PC-3 (cell line): ENCODE measurements around the gene MEPCE. TPM values are rescaled to one million over a fixed set of nuclear protein-coding genes. Genes with fewer than 3 reads are reported as not detected.

ENCODE experiments used
- ATAC-seq: fragments of 200-7000 bp; cut with Tn5 transposase; 2 replicates; pipeline ENCODE4 v1.9.1; 2020; ENCODE audit warnings: mild to moderate bottlenecking, moderate library complexity
- BruUV-seq: library from RNA; stranded (reverse); fragments of 400-500 nt; replicated peaks from 2 replicates; lab custom pipeline; 2021; lab: Mats Ljungman, UMichigan
- CTCF ChIA-PET: fragments of 300-600 bp; sonication (Branson Sonifier 250); formaldehyde crosslinking; loops from one replicate; lab custom pipeline; 2022; ENCODE audit warnings: antibody characterized with exemption; lab: Charles Lee
- POLR2A ChIA-PET: fragments of 300-600 bp; sonication (Branson Sonifier 250); formaldehyde crosslinking; loops from one replicate; lab custom pipeline; 2022; ENCODE audit warnings: antibody characterized with exemption; ENCODE audit not compliant: unreplicated experiment; lab: Charles Lee
- DNase-seq: peaks from one replicate; pipeline ENCODE4 v3.0.0-alpha.2; 2015
- H2AFZ ChIP-seq: fragments of 300-600 bp; sonication (generic); 2 replicates; pipeline ENCODE4 v1.6.0; 2016; ENCODE audit warnings: antibody characterized with exemption, low read length
- H3F3A ChIP-seq: fragments of 300-600 bp; sonication (generic); one replicate; pipeline ENCODE4 v1.6.0; 2017; ENCODE audit warnings: antibody characterized with exemption, low read length, control low read depth, mild to moderate bottlenecking; ENCODE audit not compliant: unreplicated experiment
- H3K27ac ChIP-seq: fragments of 300-600 bp; sonication (generic); 2 replicates; pipeline ENCODE4 v1.5.1; 2016; ENCODE audit warnings: mild to moderate bottlenecking, low read length
- H3K27me3 ChIP-seq: fragments of 300-600 bp; sonication (generic); 2 replicates; pipeline ENCODE4 v1.6.1; 2016; ENCODE audit warnings: low read length, mixed read lengths
- H3K36me3 ChIP-seq: fragments of 300-600 bp; sonication (generic); 2 replicates; pipeline ENCODE4 v1.6.1; 2016; ENCODE audit warnings: low read depth, mixed run types, low read length, mixed read lengths
- H3K4me1 ChIP-seq: fragments of 300-600 bp; sonication (generic); 2 replicates; pipeline ENCODE4 v1.5.1; 2016; ENCODE audit warnings: low read length; ENCODE audit not compliant: insufficient read depth
- H3K4me2 ChIP-seq: fragments of 300-600 bp; sonication (generic); 2 replicates; pipeline ENCODE4 v1.6.0; 2016; ENCODE audit warnings: low read length
- H3K4me3 ChIP-seq: fragments of 300-600 bp; sonication (generic); 2 replicates; pipeline ENCODE4 v1.5.1; 2016; ENCODE audit warnings: mild to moderate bottlenecking, low read length, mixed read lengths
- H3K79me2 ChIP-seq: fragments of 300-600 bp; sonication (generic); 2 replicates; pipeline ENCODE4 v1.6.1; 2017; ENCODE audit warnings: low read length, mixed read lengths
- H3K9ac ChIP-seq: fragments of 300-600 bp; sonication (generic); 2 replicates; pipeline ENCODE4 v1.6.0; 2016; ENCODE audit warnings: mild to moderate bottlenecking, low read length
- H3K9me2 ChIP-seq: fragments of 300-600 bp; sonication (generic); replicated peaks from 2 replicates; pipeline ENCODE4 v1.6.1; 2016; ENCODE audit warnings: mixed run types, low read length, mixed read lengths
- H3K9me3 ChIP-seq: fragments of 300-600 bp; sonication (generic); 2 replicates; pipeline ENCODE4 v1.6.1; 2016; ENCODE audit warnings: low read length, mixed read lengths
- H4K20me1 ChIP-seq: fragments of 300-600 bp; sonication (generic); 2 replicates; pipeline ENCODE4 v1.6.1; 2016; ENCODE audit warnings: low read length, mixed read lengths
- EZH2 ChIP-seq: fragments of 300-600 bp; sonication (generic); IDR thresholded peaks from one replicate; pipeline ENCODE4 v1.6.1; 2017; ENCODE audit warnings: antibody characterized with exemption, mild to moderate bottlenecking, low read length; ENCODE audit not compliant: unreplicated experiment
- EZH2phosphoT487 ChIP-seq: fragments of 300-600 bp; sonication (generic); IDR thresholded peaks from 2 replicates; pipeline ENCODE4 v1.6.1; 2018; ENCODE audit warnings: mild to moderate bottlenecking, antibody characterized with exemption, low read length, borderline replicate concordance
- intact Hi-C: fragments of 100-400 bp; cut with micrococcal nuclease; formaldehyde crosslinking; loops from 2 replicates; pipeline ENCODE4 v1.9.0; 2023
- total RNA-seq: library from RNA; depleted of rRNA; stranded (reverse); fragments of >200 nt; gene quantifications from 2 replicates; pipeline ENCODE4 v1.2.3, GENCODE V29; 2014
- TF ChIP-seq, protein P1 (sequence below): fragments of 300-600 bp; sonication (generic); conservative IDR thresholded peaks from 2 replicates; pipeline ENCODE4 v1.5.1; 2017; ENCODE audit warnings: antibody characterized with exemption, low read depth, mild to moderate bottlenecking, low read length

Gene MEPCE
- total RNA-seq, 1 experiment from 2014 or later: 36.0 TPM

- H3K27me3 ChIP-seq: no peaks in the 10 kb centered on the region
- BruUV-seq: no TSS peak
- ChIA-PET POLR2A (no interaction called here), CTCF (no interaction called here)
- H2AFZ ChIP-seq: no peak overlapping the region
- ATAC-seq (no peak), DNase-seq (no peak)
- TF ChIP-seq, protein P1, sequence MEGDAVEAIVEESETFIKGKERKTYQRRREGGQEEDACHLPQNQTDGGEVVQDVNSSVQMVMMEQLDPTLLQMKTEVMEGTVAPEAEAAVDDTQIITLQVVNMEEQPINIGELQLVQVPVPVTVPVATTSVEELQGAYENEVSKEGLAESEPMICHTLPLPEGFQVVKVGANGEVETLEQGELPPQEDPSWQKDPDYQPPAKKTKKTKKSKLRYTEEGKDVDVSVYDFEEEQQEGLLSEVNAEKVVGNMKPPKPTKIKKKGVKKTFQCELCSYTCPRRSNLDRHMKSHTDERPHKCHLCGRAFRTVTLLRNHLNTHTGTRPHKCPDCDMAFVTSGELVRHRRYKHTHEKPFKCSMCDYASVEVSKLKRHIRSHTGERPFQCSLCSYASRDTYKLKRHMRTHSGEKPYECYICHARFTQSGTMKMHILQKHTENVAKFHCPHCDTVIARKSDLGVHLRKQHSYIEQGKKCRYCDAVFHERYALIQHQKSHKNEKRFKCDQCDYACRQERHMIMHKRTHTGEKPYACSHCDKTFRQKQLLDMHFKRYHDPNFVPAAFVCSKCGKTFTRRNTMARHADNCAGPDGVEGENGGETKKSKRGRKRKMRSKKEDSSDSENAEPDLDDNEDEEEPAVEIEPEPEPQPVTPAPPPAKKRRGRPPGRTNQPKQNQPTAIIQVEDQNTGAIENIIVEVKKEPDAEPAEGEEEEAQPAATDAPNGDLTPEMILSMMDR: no peak
- TF ChIP-seq EZH2phosphoT487 (no peak), EZH2 (no peak)
- no peaks in the 10 kb centered on the region for H3K9me2 ChIP-seq
- H3K27ac ChIP-seq: no peak overlapping the region
- no peaks in the 10 kb centered on the region for H3K36me3 ChIP-seq
- intact Hi-C loops: no loop called here
- H3K4me1 ChIP-seq: peaks cover under 1% of the 10 kb centered on the region
- no peak overlapping the region for H3K4me2 ChIP-seq
- no peaks in the 10 kb centered on the region for H3F3A ChIP-seq
- H3K79me2 ChIP-seq: peaks cover 11% of the 10 kb centered on the region
- H4K20me1 ChIP-seq: no peaks in the 10 kb centered on the region
- no peak overlapping the region for H3K4me3 ChIP-seq
- H3K9me3 ChIP-seq: no peaks in the 10 kb centered on the region
- no peak overlapping the region for H3K9ac ChIP-seq
These were observed 4.3 kb upstream of the MEPCE start for GRCh38 chr7:100425347-100425746.

DNA sequence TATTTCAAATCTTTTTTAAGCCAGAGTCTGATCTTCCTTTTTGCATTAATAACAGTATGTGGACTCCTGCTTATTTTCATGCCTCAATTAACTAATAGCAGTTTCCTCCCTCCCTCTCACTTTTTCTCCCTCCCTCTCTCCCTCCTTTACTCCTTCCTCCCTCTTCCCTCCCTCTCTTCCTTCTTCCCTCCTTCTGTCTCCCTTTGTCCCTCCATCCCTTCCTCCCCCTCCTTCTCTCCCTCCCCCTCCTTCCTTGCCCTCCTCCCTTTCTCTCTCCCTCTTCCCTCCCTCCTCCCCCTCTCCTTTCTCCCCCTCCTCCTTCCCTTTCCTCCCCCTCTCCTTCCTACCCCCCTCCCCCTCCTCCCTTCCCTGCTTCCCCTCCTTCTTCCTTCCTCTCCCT is 3.1 kb upstream of the MEPCE start:
- Histone ChIP-seq H3K9ac (no peak overlapping the region), H3K4me3 (no peak overlapping the region), H3K36me3 (peaks cover 3% of the 10 kb centered on the region; the same call in 1 of the 2 replicates), H3K79me2 (peaks cover 23% of the 10 kb centered on the region), H2AFZ (no peak overlapping the region), H3K27me3 (no peaks in the 10 kb centered on the region), H3K27ac (no peak overlapping the region), H3F3A (no peaks in the 10 kb centered on the region), H4K20me1 (no peaks in the 10 kb centered on the region), H3K4me1 (peaks cover 12% of the 10 kb centered on the region), H3K9me2 (no peaks in the 10 kb centered on the region), H3K9me3 (no peaks in the 10 kb centered on the region), H3K4me2 (no peak overlapping the region)
- intact Hi-C loops: no loop called here
- ATAC-seq: no peak
- no TSS peak for BruUV-seq
- POLR2A ChIA-PET: no interaction called here
- no peak for DNase-seq
- CTCF ChIA-PET: no interaction called here
- TF ChIP-seq EZH2phosphoT487: no peak
- TF ChIP-seq, protein P1: no peak
- TF ChIP-seq EZH2: no peak

DNA sequence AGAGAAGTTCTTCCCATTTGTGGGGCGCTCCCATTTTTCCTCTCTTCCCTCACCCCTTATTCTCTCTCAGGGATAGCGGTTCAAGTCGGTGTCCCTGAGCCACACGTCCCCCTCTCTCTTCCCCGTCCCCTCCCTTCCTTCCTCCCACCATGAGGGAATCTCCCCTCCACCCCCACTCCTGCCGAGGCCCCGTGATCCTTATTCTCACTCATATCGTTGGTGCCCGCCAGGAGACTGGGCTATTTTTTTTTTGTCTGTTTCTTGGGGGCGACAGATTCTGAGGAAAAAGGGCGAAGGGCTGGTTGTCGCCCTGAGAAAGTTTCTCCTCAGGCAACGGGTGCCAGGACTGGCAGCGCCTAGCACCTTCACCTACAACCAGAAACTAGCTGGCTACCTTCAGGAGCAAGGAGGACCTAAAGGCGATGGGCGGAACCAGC is 1.9 kb upstream of the MEPCE start:
- DNase-seq (no peak), ATAC-seq (no peak)
- Histone ChIP-seq H3F3A (no peaks in the 10 kb centered on the region), H3K9me2 (no peaks in the 10 kb centered on the region), H3K27ac (no peak overlapping the region), H2AFZ (peak overlapping the region; percentile 90), H3K9me3 (no peaks in the 10 kb centered on the region), H3K36me3 (peaks cover 3% of the 10 kb centered on the region; the same call in 1 of the 2 replicates), H3K9ac (no peak overlapping the region), H4K20me1 (no peaks in the 10 kb centered on the region), H3K27me3 (no peaks in the 10 kb centered on the region), H3K4me3 (no peak overlapping the region; the same call in 1 of the 2 replicates), H3K4me2 (peak overlapping the region; percentile 95), H3K4me1 (peaks cover 19% of the 10 kb centered on the region), H3K79me2 (peaks cover 35% of the 10 kb centered on the region)
- ChIA-PET POLR2A (no interaction called here), CTCF (interaction anchor here (0.5 kb wide), 1 partner anchor 9 kb away, joined by 3 read pairs; no protein-coding TSS in a partner anchor)
- TF ChIP-seq EZH2 (no peak), EZH2phosphoT487 (no peak)
- TF ChIP-seq, protein P1: no peak
- intact Hi-C loops: no loop called here
- BruUV-seq: no TSS peak
